SW 1271 (cell line): ENCODE measurements around the gene SMIM30.

Experiments used
- DNase-seq, 2 experiments: peaks; one replicate each; lab custom pipeline; 2025; lab: John Stamatoyannopoulos, UW

SMIM30 gene

DNA sequence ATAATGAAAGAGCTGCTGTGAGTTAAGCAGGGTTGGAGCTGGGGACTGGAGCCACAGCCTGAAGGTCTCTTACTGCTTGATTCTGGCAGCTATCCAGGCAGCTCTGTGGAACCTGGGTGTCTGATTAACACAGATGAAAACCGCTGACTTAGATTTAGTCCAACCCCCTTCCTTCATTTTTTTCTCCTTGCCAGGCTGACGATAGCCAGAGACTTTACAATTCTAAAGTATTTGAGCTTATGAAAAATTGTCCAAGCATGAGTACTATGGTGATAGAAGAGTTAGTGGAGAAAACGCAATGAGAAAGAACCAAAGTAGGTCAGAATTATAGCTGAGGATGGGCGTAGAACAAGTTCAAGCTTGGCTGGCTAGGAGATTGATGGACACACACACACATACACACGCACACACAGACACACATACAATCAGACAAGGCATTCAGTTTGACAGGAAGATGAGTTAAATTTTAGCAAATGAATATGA, 18.2 kb downstream of the SMIM30 start:
- no peak for DNase-seq

DNA sequence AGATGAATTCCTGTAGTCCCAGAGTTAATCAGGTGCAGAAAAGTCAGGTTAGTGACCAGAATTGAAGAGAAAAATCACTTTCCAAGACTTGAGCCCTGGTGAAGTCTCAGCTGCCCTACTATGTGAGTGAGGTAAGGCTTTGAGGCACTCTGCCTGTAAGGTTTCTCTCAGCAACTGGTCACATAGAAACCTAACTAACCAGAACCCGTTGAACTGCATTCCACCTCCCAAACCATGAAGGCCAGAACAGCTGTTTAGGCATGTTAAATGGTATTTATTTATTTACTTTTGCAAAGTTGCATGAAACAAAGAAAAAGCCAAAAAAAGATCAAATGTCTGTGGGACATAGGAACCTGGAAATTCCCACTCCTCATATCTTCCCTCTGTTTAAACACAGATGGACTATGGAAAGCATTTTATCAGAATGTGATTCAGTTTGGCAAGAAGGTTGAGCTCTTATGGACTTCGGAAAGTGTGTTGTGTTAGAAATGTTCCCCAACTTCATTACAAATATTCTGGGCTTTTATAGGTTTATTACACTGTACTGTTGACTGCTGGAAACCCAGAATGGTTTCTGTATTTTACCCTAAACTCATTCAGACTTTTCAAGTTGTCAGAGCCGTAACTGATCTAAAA, 19.0 kb downstream of the SMIM30 start:
- no peak for DNase-seq

DNA sequence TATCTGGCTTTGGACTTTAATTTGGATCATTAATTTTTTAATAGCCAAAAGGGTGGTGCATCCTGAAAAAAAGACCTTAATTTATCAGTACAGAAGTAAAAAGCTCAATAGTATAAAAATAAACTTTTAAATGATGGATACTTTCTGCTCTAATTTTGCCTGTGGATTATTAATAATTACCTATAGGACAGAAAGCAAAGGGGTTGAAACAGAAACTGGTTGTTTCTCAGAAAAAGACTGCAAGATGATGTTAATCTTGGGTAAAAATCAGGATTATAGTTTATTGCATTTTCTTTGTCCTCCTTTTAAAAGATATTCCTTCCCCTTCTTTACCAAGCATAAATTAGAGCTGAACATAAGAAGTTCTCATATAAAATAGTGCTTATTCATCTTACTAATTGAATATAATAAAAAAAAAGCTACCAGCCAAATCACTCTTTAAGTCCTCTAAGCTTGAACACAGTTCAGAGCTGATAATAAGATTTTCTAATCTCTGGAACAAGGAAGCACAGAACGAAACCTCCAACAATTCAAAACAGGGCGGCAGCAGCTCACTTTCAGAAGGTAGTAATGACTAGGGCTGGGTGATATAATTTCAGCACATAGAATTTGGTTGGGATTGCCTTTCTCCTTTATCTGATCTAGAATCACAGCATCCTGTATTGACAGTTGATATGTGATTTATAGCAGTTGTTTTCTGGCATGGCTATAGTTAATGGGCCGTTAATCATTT, 23.7 kb downstream of the SMIM30 start:
- DNase-seq, result no peak

DNA sequence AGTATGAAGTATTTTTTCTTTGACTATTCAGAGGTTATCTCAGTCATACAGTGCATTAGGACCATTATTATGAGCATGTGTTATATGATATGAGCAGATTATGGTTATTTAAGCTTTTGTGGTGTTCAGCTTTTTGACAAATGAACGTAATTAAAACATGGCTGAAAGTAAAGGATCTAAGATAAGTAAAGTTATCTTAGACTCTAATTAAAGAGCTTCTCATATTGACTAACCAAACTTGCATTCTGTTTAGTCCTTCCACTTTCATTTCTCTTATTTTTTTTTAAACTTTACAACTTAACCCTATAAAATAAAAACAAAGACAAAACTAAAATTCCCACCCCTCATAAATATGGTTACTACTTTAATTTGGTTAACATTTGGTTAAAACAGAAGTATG, 24.8 kb downstream of the SMIM30 start:
- DNase-seq, result no peak

DNA sequence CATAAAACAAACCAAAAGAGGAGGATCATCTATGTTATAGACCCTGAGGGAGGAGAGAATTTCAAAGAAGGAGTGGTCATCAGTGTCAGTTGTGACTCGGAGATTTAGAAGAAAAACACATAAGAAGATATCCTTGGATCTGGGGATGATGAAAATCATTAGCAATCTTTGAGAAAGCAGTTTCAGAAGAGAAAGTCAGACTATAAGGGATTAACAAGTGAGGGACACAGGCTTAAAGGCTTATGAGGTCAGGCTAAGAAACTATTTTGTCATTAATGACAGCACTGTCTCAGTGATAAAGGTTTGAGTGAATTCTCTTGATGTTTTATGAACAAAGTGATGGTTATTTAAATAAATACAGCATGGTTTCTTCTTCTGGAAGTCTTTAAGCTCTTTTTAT, 25.6 kb downstream of the SMIM30 start:
- no peak for DNase-seq

DNA sequence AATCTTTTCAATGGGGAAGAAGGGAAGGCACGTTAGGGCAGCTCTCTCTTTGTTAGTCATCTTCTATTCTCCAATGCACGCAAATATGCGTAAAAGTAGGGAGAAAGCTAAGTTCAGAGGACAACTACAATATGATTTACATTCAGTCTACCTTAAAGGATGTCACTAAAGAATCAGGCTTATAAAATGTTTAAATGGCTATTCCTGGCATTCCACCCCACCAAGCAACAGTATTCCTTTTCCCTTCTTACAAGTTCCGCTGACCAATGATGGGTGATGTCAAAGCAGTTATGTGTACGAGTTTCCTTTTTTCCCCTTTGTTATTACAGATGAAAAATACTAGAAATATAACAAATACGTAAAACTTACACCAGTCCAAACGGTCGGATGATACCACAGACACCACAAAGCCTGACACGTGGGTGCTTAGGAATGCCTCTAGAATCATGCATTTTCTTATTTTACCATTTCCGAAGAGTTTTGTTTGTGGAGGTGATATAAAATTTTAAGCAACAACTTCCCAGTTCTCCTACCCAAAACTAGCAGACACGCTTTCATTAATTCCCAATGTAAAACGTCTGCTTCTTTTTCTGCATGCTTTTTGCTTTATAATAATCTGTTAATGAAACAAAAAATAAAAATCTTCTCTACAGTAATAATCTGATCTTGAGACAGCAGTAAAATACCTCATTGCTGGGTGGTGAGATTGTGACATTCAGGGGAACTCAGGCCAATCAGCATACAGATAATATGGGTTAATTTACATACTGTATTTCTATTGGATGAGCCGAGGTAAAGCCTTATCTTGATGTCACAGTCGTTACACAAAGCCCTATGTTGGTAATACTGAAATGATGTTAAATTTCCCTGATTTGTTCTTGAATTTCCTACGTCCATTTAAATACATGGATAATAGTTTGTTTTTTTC, 31.0 kb downstream of the SMIM30 start:
- no peak for DNase-seq

DNA sequence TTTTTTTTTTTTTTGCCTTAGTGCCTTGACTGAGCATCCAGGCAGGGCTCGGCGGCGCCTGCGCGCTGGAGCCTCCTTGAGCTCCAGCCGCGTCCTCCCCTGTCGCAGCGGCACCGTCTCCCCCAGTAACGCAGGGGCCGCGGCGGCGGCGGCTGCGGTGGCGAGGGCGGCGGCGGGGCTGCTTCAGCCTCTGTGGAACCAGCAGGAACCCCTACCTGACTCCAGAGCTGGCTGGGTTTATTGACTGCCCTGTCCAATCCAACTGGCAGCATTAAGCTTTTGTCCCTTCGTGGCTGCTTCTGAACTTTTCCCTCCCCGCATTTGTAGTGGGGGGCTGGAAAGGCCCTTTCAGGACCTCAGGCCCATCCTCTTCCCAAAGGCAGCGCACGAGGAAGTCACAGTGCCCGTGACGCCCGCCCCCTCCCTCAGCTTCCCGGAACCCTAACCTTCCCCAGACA, 31.9 kb downstream of the SMIM30 start, which contains the start of gene GPR85:
Gene GPR85 (minus strand): TSS at position 397 of the 458 bp plus-strand sequence. CDS start 2,106 bp downstream, outside the sequence.
- DNase-seq, result no peak

DNA sequence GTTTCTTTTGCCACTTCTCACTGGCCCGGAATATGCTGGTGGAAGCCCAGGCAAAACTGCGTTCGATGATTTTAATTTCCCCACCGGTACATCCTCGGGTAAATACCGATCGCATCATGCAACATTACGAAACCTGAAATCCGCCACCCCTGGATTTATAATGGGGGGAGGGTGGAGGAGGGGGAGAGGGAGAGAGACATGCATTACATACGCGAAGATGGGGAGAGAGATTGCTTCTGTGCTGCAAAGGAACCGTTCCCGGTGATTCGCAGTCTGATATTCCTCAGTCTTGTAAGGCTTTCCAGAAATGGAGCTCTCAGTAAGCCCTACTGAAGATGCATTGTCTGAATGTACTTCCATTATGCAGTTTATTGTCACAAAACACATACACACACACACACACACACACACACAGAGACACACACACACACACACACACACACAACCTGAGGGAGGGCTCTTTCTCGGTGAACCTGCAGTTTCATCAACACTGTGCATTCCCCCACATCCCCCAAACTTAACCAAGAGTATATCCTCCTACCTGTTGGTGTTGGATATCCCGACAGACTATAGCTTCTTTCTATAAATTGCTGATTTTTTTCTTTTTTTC, 32.5 kb downstream of the SMIM30 start:
- DNase-seq, result no peak

DNA sequence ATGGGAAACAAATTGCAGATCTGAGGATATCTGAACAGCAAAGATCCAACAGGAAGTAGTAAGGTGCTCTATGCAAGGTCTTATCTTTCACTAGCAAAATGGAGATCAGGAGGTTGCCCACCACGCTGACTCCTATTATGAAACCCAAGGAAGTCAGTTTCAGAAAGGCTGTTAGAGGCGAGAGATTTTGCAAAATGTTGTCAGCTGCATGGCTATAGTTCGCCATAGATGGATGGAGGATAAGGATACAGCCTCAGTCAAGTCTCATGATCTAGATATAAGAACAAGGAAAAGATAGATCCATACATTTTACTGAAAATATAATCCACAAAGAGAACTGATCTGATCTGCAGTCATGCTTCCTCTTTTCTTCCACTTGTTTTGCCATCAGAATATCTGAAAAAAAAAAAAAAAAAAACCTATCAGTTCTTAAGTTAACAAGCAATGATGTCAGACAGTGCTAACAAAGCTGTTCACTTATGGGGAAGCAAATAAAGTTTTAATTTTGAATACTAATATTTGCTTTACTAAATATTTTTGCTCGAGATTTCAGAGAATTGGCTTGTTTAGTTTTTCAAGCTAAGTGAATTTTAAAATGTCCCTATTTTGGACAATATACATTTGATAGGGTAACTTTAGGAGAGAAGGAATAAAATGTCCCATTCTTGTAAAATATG, 33.7 kb downstream of the SMIM30 start:
- no peak for DNase-seq

DNA sequence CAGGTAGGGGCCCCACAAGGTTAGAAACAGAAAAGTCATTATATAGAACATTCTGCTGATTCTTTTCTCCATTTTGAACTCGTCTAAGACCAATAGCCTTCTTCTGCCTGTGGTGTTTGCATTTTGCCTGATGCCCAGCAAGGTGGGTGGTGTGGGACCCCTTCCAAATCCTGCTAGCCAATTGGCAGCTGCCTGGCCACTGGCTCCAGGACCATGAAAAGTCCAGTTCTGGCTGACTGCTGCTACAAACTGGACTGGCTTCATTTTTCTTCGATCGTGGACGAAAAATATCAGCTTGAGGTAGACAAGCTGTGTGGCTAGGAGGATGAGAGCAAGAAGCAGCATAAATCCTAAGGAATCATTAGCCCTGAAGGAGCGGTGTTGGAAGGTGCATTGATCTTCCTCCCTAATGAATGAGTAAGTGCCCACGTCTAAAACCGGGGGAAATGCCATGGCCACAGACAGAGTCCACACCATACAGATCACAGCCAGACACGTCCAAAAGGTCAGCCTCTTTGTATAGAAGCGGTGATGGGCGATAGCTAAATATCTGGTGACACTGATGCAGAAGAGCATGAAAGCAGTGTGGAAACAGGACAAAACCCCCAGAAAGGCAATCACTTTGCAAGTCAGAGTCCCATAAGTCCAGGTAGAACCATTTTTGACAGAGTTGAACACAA, 34.4 kb downstream of the SMIM30 start:
- no peak for DNase-seq

DNA sequence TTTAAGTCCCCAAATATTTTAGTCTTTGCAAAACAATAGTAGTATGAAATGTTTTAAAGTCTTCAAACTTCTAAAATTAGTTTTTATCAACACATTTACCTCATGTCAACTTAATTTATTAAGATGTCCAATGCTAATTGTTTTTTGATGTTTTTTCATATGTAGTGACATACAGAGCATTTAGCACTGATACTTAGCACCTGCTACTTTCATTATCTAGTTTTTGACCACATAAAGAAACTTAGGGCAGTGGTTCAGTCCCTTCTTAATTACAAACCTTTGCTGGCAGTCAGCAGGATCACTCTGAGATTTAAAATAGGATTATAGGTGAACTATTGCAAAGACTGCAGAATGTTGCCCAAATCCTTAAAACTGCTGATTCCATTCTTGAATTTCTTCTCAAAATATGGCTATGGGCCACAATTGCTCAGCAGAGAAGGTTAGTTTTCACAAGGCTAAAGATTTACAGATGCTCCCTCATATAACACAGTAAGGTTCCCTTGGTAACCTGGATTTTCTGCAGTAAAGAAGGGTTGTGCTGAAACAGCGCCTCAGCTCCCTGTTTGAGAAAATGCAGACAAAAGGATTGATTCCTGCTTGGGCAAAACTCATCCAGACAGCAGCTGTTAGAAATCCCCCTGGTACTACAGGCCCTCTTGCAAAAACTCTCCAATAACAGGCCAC, 35.1 kb downstream of the SMIM30 start:
- no peak for DNase-seq

DNA sequence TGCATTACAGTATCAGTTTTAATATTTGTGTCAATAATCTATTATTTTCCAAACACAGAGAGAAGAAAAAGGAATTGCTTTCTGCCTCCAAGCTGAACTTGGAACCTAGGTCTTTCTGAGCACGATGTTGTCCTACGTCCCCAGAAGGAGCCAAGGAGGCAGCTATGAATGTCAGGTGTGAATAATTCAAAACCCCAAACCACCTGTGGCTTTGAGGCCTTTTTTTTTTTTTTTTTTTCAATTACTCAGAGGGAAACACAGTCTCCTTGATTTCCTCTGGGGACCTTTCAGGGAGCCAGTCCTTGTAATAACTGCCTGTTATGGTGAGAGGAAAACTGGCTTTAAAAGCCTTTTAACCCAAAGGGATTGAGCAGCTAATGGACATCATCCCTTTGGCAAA, 40.0 kb downstream of the SMIM30 start:
- no peak for DNase-seq

DNA sequence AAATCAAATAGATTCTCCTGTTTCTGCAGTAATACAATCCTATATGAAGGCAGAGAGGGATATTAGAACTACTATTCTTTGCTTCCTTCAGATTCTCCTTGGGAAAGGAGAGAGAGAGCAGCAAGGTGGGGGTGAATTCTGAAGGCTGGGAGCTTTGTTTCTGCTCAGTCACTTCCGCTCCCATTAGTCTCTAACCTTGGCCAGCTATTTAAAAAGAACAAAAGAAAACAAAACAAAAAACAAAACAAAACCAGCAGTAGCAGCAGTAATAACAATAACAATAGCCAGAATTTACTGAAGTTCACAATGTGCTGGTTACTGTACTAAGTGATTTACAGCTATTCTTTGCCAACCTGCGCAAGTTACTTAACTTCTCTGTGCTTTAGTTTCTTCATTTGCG, 41.7 kb downstream of the SMIM30 start:
- no peak for DNase-seq

DNA sequence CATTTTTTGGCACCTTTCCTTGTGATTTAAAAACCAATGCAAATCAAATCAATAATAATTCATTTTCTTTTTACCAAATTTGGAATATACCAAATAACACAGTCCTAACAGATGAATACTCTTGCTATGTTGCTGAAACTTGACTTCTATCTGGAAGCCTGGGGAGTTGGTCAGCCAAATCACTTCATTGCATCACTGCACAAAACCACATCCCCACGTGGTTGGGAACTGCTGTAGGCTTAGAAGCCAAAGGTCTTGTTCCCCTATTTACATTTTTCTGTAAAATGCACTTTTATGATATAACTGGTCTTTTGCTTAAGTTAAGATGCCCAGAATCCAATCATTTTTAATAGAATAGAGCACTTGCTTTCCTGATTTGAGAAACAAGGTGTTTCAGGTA, 46.9 kb downstream of the SMIM30 start:
- no peak for DNase-seq
